Inflammatory macrophage treated with lipopolysaccharide for 1 hour (primary cell): Measurements from ENCODE around the gene FTO.

Source experiments
- DNase-seq, 2 donors: peaks; one replicate each; pipeline ENCODE4 v3.0.0-alpha.2; 2020 to 2022

Gene FTO

GRCh38 chr16:53946746-53947386 is 242.9 kb downstream of the FTO start:
- no peak for DNase-seq

- DNase-seq: no peak
These were observed 243.7 kb downstream of the FTO start for GRCh38 chr16:53947642-53948041.

- no peak for DNase-seq
These were observed 244.4 kb downstream of the FTO start for GRCh38 chr16:53948326-53948725.

- no peak for DNase-seq
These were observed 244.9 kb downstream of the FTO start for GRCh38 chr16:53948734-53949430.

- DNase-seq: no peak
These were observed 245.9 kb downstream of the FTO start for GRCh38 chr16:53949715-53950410.

- no peak for DNase-seq
These were observed 246.7 kb downstream of the FTO start for GRCh38 chr16:53950677-53951076.

- DNase-seq: peak; percentile 28 to 49
These were observed 248.6 kb downstream of the FTO start for GRCh38 chr16:53952215-53953208.

GRCh38 chr16:53953336-53953735 is 249.4 kb downstream of the FTO start:
- DNase-seq: no peak

- no peak for DNase-seq
These were observed 251.4 kb downstream of the FTO start for GRCh38 chr16:53955221-53955875.

- DNase-seq: no peak
These were observed 254.5 kb downstream of the FTO start for GRCh38 chr16:53958341-53958880.

- DNase-seq: no peak
These were observed 256.3 kb downstream of the FTO start for GRCh38 chr16:53960050-53960812.

GRCh38 chr16:53960954-53961616 is 257.1 kb downstream of the FTO start:
- DNase-seq: no peak

GRCh38 chr16:53962041-53962440 is 258.1 kb downstream of the FTO start:
- DNase-seq: no peak

- no peak for DNase-seq
These were observed 260.3 kb downstream of the FTO start for GRCh38 chr16:53964145-53964790.

GRCh38 chr16:53966821-53967571 is 263.0 kb downstream of the FTO start:
- DNase-seq: no peak

- DNase-seq: no peak
These were observed 263.6 kb downstream of the FTO start for GRCh38 chr16:53967572-53967971.

- no peak for DNase-seq
These were observed 264.5 kb downstream of the FTO start for GRCh38 chr16:53968454-53968853.

GRCh38 chr16:53968896-53969295 is 264.9 kb downstream of the FTO start:
- DNase-seq: no peak

GRCh38 chr16:53971616-53972015 is 267.7 kb downstream of the FTO start:
- DNase-seq: no peak
